GM23338 (cell line): ENCODE results near the gene ZNF821. TPM values are rescaled to one million over a fixed set of nuclear protein-coding genes. Genes with fewer than 3 reads are reported as not detected.

Experiments
- ATAC-seq: fragments of 200-7000 bp; cut with Tn5 transposase; 3 replicates; pipeline ENCODE4 v1.9.1; 2020
- DNase-seq: peaks from one replicate; pipeline ENCODE4 v3.0.0-alpha.2; 2015; ENCODE audit warnings: low spot score
- H2AFZ ChIP-seq: fragments of 200-600 bp; sonication (generic); 2 replicates; pipeline ENCODE4 v1.8.0; 2016; ENCODE audit warnings: antibody characterized with exemption, mild to moderate bottlenecking, moderate library complexity
- H3F3A ChIP-seq: fragments of 200-600 bp; sonication (generic); replicated peaks from 2 replicates; pipeline ENCODE4 v1.8.0; 2017; ENCODE audit warnings: antibody characterized with exemption, mixed run types, low read depth
- H3K27ac ChIP-seq: fragments of 200-600 bp; sonication (generic); 2 replicates; pipeline ENCODE4 v1.6.1; 2016; ENCODE audit warnings: low read depth
- H3K27me3 ChIP-seq: fragments of 200-600 bp; sonication (generic); 2 replicates; pipeline ENCODE4 v1.8.0; 2016; ENCODE audit warnings: mild to moderate bottlenecking, mixed run types, moderate library complexity; ENCODE audit not compliant: insufficient read depth
- H3K36me3 ChIP-seq: fragments of 200-600 bp; sonication (generic); 2 replicates; pipeline ENCODE4 v1.8.0; 2016; ENCODE audit warnings: mild to moderate bottlenecking; ENCODE audit not compliant: insufficient read depth
- H3K4me1 ChIP-seq: fragments of 200-600 bp; sonication (generic); 2 replicates; pipeline ENCODE4 v1.8.0; 2016; ENCODE audit warnings: mild to moderate bottlenecking, moderate library complexity; ENCODE audit not compliant: insufficient read depth
- H3K4me2 ChIP-seq: fragments of 200-600 bp; sonication (generic); 2 replicates; pipeline ENCODE4 v1.7.1; 2017; ENCODE audit warnings: mixed run types
- H3K4me3 ChIP-seq: fragments of 200-600 bp; sonication (generic); 2 replicates; pipeline ENCODE4 v1.6.1; 2016; ENCODE audit warnings: mixed run types
- H3K79me2 ChIP-seq: fragments of 200-600 bp; sonication (generic); replicated peaks from 2 replicates; pipeline ENCODE4 v1.8.0; 2017; ENCODE audit warnings: mild to moderate bottlenecking; ENCODE audit not compliant: insufficient read depth
- H3K9me2 ChIP-seq: fragments of 200-600 bp; sonication (generic); 2 replicates; pipeline ENCODE4 v1.8.0; 2017; ENCODE audit not compliant: insufficient read depth
- H4K20me1 ChIP-seq: fragments of 200-600 bp; sonication (generic); replicated peaks from 2 replicates; pipeline ENCODE4 v1.8.0; 2017; ENCODE audit warnings: mild to moderate bottlenecking; ENCODE audit not compliant: insufficient read depth
- H3K27ac Mint-ChIP-seq: 2 replicates; pipeline ENCODE4 v1.8.0; 2020; ENCODE audit warnings: inconsistent platforms, mild to moderate bottlenecking, moderate library complexity, mixed read lengths
- H3K27me3 Mint-ChIP-seq: 3 replicates; pipeline ENCODE4 v1.8.0; 2022; ENCODE audit warnings: low read depth, mild to moderate bottlenecking, moderate library complexity, mixed read lengths, inconsistent platforms; ENCODE audit not compliant: insufficient read depth, poor library complexity
- H3K36me3 Mint-ChIP-seq: 3 replicates; pipeline ENCODE4 v1.8.0; 2021; ENCODE audit warnings: low read depth, mild to moderate bottlenecking, inconsistent platforms, moderate library complexity, mixed read lengths
- H3K4me1 Mint-ChIP-seq: 3 replicates; pipeline ENCODE4 v1.8.0; 2020; ENCODE audit warnings: mild to moderate bottlenecking, inconsistent platforms, mixed read lengths
- H3K4me3 Mint-ChIP-seq: 3 replicates; pipeline ENCODE4 v1.8.0; 2021; ENCODE audit warnings: moderate library complexity, mild to moderate bottlenecking, inconsistent platforms, mixed read lengths
- H3K9me3 Mint-ChIP-seq: 3 replicates; pipeline ENCODE4 v1.8.0; 2020; ENCODE audit warnings: moderate library complexity, mild to moderate bottlenecking, inconsistent platforms, mixed read lengths
- CREB1 ChIP-seq: fragments of 250-450 bp; sonication (Bioruptor Pico); IDR thresholded peaks from 2 replicates; pipeline ENCODE4 v1.5.0; 2020; ENCODE audit warnings: low read depth, mild to moderate bottlenecking, moderate library complexity
- EZH2 ChIP-seq: fragments of 200-600 bp; sonication (generic); IDR thresholded peaks from one replicate; pipeline ENCODE4 v1.8.0; 2017; ENCODE audit warnings: antibody characterized with exemption, mild to moderate bottlenecking, low read depth; ENCODE audit not compliant: unreplicated experiment
- EZH2phosphoT487 ChIP-seq: fragments of 200-600 bp; sonication (generic); IDR thresholded peaks from one replicate; pipeline ENCODE4 v1.8.1; 2018; ENCODE audit warnings: antibody characterized with exemption; ENCODE audit not compliant: unreplicated experiment
- JUNB ChIP-seq: IDR thresholded peaks from one replicate; pipeline ENCODE4 v1.6.1; 2016; ENCODE audit warnings: antibody characterized with exemption; ENCODE audit not compliant: unreplicated experiment
- NANOG ChIP-seq: IDR thresholded peaks from 2 replicates; pipeline ENCODE4 v1.6.1; 2016; ENCODE audit warnings: antibody characterized with exemption, borderline replicate concordance
- POLR2AphosphoS5 ChIP-seq: IDR thresholded peaks from 2 replicates; pipeline ENCODE4 v1.6.1; 2016; ENCODE audit warnings: antibody characterized with exemption, low read depth
- STAT1 ChIP-seq: IDR thresholded peaks from one replicate; pipeline ENCODE4 v1.6.1; 2016; ENCODE audit warnings: antibody characterized with exemption; ENCODE audit not compliant: unreplicated experiment
- ZNF114 ChIP-seq: fragments of 250-450 bp; sonication (Bioruptor Pico); IDR thresholded peaks from 2 replicates; pipeline ENCODE4 v1.5.0; 2020; ENCODE audit warnings: mild to moderate bottlenecking, moderate library complexity
- ZNF331 ChIP-seq: fragments of 250-450 bp; sonication (Bioruptor Pico); IDR thresholded peaks from 2 replicates; pipeline ENCODE4 v1.5.0; 2020; ENCODE audit warnings: low read depth, mild to moderate bottlenecking, moderate library complexity
- polyA plus RNA-seq: library from polyadenylated mRNA; unstranded; fragments of >200 nt; fragmentation: Nextera tagmentation; extraction: Ambion mirVana; gene quantifications from 2 replicates; pipeline ENCODE4 v1.2.1, GENCODE V29; 2016
- total RNA-seq: library from RNA; depleted of rRNA; stranded (reverse); fragments of >200 nt; shearing (Covaris generic); gene quantifications from 2 replicates; pipeline ENCODE4 v1.2.3, GENCODE V29; 2014
- TF ChIP-seq, protein P1 (sequence below): IDR thresholded peaks from one replicate; pipeline ENCODE4 v1.6.1; 2018; ENCODE audit warnings: antibody characterized with exemption; ENCODE audit not compliant: unreplicated experiment
- TF ChIP-seq, protein P2 (sequence below): IDR thresholded peaks from 2 replicates; pipeline ENCODE4 v1.6.1; 2016; ENCODE audit warnings: antibody characterized with exemption
- TF ChIP-seq, protein P3 (sequence below), 2 experiments: fragments of 200-600 bp in 1 of 2; sonication (generic) in 1 of 2; conservative IDR thresholded peaks; 2 replicates each; pipeline versions ENCODE4 v1.5.1 to v1.6.1; 2016 to 2017; ENCODE audit warnings: antibody characterized with exemption in 2 of 2, low read depth in 2 of 2, mild to moderate bottlenecking in 2 of 2, moderate library complexity in 1 of 2
- TF ChIP-seq, protein P4 (sequence below): fragments of 250-450 bp; sonication (Bioruptor Pico); IDR thresholded peaks from 2 replicates; pipeline ENCODE4 v1.5.0; 2020; ENCODE audit warnings: mild to moderate bottlenecking, moderate library complexity

Gene ZNF821
- total and polyA plus RNA-seq, 2 experiments from 2014 or later, result 13.3 to 14.8 TPM

DNA sequence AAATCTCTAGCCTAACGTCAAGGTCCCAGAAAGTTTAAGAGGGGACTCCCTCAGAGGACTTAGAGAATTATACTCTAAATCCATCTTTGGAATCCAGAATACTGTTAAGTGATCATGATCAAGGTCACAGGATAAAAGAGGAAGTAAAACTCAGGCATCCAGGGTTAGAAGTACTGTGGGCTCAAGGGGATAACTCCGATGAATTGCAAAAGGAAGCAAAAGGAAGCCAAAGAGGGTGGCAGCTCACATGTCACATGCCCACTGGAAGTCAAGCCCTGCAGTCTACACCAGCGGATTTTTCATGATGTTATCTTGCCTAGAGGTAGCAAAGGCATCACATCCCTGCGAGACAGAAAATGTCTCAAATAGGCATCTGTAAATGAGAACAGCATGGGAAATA lies 3.8 kb downstream of the ZNF821 start:
- Histone ChIP-seq H3K79me2 (peaks cover 2% of the 10 kb centered on the region; the same call in 1 of the 2 replicates), H3K27ac (no peak overlapping the region), H3K4me1 (peaks cover 16% of the 10 kb centered on the region), H3K4me2 (no peak overlapping the region), H3K9me2 (no peaks in the 10 kb centered on the region), H2AFZ (no peak overlapping the region), H3K36me3 (peaks cover 22% of the 10 kb centered on the region), H4K20me1 (peaks cover 5% of the 10 kb centered on the region; the same call in 1 of the 2 replicates), H3K27me3 (no peaks in the 10 kb centered on the region), H3K4me3 (no peak overlapping the region), H3F3A (peaks cover 6% of the 10 kb centered on the region)
- Mint-ChIP-seq H3K36me3 (peaks cover 37% of the 10 kb centered on the region), H3K27ac (no peak overlapping the region), H3K4me1 (peaks cover 31% of the 10 kb centered on the region), H3K9me3 (peaks cover 3% of the 10 kb centered on the region; the same call in 1 of the 3 replicates), H3K4me3 (no peak overlapping the region; the same call in 2 of the 3 replicates), H3K27me3 (peaks cover 9% of the 10 kb centered on the region)
- TF ChIP-seq EZH2phosphoT487 (no peak), ZNF114 (CRISPR knock-in tag) (no peak), ZNF331 (CRISPR knock-in tag) (no peak), JUNB (no peak), POLR2AphosphoS5 (no peak), NANOG (no peak), CREB1 (CRISPR knock-in tag) (no peak), EZH2 (no peak), STAT1 (no peak)
- TF ChIP-seq, protein P1, sequence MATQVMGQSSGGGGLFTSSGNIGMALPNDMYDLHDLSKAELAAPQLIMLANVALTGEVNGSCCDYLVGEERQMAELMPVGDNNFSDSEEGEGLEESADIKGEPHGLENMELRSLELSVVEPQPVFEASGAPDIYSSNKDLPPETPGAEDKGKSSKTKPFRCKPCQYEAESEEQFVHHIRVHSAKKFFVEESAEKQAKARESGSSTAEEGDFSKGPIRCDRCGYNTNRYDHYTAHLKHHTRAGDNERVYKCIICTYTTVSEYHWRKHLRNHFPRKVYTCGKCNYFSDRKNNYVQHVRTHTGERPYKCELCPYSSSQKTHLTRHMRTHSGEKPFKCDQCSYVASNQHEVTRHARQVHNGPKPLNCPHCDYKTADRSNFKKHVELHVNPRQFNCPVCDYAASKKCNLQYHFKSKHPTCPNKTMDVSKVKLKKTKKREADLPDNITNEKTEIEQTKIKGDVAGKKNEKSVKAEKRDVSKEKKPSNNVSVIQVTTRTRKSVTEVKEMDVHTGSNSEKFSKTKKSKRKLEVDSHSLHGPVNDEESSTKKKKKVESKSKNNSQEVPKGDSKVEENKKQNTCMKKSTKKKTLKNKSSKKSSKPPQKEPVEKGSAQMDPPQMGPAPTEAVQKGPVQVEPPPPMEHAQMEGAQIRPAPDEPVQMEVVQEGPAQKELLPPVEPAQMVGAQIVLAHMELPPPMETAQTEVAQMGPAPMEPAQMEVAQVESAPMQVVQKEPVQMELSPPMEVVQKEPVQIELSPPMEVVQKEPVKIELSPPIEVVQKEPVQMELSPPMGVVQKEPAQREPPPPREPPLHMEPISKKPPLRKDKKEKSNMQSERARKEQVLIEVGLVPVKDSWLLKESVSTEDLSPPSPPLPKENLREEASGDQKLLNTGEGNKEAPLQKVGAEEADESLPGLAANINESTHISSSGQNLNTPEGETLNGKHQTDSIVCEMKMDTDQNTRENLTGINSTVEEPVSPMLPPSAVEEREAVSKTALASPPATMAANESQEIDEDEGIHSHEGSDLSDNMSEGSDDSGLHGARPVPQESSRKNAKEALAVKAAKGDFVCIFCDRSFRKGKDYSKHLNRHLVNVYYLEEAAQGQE, result no peak
- TF ChIP-seq, protein P2, sequence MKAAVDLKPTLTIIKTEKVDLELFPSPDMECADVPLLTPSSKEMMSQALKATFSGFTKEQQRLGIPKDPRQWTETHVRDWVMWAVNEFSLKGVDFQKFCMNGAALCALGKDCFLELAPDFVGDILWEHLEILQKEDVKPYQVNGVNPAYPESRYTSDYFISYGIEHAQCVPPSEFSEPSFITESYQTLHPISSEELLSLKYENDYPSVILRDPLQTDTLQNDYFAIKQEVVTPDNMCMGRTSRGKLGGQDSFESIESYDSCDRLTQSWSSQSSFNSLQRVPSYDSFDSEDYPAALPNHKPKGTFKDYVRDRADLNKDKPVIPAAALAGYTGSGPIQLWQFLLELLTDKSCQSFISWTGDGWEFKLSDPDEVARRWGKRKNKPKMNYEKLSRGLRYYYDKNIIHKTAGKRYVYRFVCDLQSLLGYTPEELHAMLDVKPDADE, result no peak
- TF ChIP-seq, protein P3, sequence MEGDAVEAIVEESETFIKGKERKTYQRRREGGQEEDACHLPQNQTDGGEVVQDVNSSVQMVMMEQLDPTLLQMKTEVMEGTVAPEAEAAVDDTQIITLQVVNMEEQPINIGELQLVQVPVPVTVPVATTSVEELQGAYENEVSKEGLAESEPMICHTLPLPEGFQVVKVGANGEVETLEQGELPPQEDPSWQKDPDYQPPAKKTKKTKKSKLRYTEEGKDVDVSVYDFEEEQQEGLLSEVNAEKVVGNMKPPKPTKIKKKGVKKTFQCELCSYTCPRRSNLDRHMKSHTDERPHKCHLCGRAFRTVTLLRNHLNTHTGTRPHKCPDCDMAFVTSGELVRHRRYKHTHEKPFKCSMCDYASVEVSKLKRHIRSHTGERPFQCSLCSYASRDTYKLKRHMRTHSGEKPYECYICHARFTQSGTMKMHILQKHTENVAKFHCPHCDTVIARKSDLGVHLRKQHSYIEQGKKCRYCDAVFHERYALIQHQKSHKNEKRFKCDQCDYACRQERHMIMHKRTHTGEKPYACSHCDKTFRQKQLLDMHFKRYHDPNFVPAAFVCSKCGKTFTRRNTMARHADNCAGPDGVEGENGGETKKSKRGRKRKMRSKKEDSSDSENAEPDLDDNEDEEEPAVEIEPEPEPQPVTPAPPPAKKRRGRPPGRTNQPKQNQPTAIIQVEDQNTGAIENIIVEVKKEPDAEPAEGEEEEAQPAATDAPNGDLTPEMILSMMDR (conservative IDR thresholded peaks at IDR 0.05; ENCODE audit: low read depth in 2 of 2), result no peak
- TF ChIP-seq, protein P4, sequence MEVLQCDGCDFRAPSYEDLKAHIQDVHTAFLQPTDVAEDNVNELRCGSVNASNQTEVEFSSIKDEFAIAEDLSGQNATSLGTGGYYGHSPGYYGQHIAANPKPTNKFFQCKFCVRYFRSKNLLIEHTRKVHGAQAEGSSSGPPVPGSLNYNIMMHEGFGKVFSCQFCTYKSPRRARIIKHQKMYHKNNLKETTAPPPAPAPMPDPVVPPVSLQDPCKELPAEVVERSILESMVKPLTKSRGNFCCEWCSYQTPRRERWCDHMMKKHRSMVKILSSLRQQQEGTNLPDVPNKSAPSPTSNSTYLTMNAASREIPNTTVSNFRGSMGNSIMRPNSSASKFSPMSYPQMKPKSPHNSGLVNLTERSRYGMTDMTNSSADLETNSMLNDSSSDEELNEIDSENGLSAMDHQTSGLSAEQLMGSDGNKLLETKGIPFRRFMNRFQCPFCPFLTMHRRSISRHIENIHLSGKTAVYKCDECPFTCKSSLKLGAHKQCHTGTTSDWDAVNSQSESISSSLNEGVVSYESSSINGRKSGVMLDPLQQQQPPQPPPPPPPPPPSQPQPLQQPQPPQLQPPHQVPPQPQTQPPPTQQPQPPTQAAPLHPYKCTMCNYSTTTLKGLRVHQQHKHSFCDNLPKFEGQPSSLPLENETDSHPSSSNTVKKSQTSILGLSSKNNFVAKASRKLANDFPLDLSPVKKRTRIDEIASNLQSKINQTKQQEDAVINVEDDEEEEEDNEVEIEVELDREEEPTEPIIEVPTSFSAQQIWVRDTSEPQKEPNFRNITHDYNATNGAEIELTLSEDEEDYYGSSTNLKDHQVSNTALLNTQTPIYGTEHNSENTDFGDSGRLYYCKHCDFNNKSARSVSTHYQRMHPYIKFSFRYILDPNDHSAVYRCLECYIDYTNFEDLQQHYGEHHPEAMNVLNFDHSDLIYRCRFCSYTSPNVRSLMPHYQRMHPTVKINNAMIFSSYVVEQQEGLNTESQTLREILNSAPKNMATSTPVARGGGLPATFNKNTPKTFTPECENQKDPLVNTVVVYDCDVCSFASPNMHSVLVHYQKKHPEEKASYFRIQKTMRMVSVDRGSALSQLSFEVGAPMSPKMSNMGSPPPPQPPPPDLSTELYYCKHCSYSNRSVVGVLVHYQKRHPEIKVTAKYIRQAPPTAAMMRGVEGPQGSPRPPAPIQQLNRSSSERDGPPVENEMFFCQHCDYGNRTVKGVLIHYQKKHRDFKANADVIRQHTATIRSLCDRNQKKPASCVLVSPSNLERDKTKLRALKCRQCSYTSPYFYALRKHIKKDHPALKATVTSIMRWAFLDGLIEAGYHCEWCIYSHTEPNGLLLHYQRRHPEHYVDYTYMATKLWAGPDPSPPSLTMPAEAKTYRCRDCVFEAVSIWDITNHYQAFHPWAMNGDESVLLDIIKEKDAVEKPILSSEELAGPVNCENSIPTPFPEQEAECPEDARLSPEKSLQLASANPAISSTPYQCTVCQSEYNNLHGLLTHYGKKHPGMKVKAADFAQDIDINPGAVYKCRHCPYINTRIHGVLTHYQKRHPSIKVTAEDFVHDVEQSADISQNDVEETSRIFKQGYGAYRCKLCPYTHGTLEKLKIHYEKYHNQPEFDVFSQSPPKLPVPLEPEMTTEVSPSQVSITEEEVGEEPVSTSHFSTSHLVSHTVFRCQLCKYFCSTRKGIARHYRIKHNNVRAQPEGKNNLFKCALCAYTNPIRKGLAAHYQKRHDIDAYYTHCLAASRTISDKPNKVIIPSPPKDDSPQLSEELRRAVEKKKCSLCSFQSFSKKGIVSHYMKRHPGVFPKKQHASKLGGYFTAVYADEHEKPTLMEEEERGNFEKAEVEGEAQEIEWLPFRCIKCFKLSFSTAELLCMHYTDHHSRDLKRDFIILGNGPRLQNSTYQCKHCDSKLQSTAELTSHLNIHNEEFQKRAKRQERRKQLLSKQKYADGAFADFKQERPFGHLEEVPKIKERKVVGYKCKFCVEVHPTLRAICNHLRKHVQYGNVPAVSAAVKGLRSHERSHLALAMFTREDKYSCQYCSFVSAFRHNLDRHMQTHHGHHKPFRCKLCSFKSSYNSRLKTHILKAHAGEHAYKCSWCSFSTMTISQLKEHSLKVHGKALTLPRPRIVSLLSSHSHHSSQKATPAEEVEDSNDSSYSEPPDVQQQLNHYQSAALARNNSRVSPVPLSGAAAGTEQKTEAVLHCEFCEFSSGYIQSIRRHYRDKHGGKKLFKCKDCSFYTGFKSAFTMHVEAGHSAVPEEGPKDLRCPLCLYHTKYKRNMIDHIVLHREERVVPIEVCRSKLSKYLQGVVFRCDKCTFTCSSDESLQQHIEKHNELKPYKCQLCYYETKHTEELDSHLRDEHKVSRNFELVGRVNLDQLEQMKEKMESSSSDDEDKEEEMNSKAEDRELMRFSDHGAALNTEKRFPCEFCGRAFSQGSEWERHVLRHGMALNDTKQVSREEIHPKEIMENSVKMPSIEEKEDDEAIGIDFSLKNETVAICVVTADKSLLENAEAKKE, result no peak
- ATAC-seq, result no peak
- no peak for DNase-seq
